GM18520 (cell line): ENCODE results near the gene CFHR5.
"Not testable (repeated sequence)": the region's sequence is repeated elsewhere in the genome, so short reads cannot be mapped to it uniquely, and the experiment has no call there.

Experiments used
- ATAC-seq: cut with Tn5 transposase; IDR thresholded peaks from one replicate; pipeline ENCODE4 v1.9.1; 2021; ENCODE audit not compliant: unreplicated experiment

The CFHR5 gene

DNA sequence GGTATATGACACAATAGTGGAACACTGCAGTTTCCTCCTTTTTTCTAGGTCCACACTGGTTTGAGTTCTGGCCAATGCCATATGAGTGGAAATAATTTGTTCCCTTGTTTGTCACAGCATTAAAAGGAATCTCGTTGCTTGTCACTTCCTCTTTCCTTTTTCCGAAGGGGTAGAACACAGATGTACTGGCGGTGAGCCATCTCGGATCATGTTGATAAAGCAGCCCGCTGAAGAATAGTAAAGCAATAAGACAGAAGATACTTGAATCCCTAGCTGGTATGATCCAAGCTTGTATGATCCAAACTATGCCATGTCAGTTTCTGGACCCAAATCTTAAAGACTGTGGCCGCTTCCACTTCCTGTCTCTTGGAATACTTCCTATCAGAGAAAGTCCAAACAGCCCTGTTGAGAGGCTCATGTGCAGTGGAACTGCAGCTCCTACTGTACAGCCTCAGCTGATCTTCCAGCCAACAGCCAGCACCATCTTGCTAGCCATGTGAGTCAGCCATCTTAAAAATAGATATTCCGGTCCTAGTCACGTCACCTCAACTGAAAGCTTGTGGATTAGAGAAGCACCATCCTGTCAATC lies 40.3 kb downstream of the CFHR5 start:
- no peak for ATAC-seq

DNA sequence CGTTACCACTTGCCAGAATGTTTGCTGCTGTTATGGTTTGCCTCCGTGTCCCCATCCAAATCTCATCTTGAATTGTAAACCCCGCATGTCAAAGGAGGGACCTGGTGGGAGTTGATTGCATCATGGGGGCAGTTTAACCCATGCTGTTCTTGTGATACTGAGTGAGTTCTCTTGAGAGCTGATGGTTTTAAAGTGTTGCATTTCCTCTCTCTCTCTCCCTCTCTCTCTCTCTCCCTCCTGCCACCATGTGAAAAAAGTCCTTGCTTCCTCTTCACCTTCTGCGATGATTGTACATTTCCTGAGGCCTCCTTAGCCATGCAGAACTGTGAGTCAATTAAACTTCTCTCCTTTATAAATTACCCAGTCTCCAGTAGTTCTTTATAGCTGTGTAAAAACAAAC lies 44.4 kb downstream of the CFHR5 start:
- no peak for ATAC-seq

DNA sequence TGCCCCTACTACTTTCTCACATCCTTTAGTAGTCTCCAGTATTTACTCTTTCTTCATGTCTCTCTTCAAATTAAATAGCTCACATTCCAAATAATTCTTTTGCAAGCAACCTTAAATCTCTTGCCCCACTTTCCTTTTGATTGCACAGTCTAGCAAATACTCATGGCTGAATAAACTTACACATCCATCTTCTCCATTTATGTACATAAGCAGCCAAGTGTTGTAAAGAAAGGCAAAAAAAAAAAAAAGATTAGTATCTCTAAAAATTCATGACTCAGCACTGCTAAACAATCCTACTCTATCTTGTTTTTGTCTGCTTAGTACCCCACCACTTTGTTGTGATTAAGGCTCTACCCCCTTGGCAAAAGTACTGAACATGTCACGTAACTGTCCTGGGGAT lies 47.1 kb downstream of the CFHR5 start:
- ATAC-seq = no peak

DNA sequence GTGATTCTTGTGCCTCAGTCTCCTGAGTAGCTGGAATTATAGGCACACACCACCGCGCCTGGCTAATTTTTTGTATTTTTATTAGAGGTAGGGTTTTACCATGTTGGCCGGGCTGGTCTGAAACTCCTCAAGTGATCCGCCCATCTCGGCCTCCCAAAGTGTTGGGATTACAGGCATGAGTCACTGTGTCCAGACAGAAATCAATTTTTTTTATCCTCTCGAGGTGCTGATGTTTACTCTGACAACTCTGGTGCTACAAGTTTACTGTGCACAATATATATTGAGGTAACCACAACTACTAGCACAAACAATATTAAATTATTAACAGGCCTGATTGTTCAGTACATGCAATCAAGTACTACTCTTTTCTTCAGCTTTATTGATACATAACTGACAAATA lies 50.0 kb downstream of the CFHR5 start:
- ATAC-seq = no peak

DNA sequence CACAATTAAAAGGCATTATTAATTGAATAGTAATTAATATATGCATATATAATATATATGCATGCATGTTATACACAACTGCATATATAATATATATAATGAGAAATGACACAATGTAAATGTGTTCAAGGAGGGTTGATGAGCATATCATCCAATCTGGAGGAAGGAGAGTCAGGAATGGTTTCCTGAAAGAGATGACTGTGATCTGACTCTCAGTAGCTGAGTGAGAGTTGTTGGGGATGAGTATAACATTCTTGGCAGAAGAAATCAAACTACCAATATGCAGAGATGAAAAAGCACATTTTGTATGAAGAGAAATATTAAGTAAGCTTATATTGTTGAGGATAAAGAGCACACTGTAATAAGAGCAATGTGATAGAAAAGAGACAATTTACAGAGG lies 52.4 kb downstream of the CFHR5 start:
- ATAC-seq = no peak

DNA sequence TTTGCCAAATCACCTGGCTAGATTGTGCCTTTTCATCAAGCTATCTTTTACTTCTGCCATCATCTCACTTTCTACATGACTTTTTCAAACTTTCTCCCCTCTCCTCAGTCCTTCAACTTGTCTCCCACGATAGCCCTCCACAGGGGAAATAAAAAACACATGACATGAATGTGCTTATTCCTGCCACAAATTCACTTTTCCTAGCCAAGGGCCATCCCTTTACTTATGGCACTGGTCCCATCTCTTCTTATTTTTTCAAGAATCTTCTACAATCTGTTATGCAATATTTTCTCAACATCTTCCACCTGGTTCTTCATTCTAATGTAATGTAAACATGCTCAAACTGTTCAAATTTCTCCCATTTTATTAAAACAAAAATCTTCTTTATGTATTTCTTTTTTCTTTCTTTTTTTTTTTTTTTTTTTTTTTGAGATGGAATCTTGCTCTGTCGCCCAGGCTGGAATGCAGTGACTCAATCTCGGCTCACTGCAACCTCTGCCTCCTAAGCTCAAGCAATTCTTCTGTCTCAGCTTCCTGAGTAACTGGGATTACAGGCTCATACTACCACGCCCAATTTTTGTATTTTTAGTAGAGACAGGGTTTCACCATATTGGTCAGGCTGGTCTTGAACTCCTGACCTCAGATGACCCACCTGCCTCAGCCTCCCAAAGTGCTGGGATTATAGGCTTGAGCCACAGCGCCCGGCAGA lies 57.4 kb downstream of the CFHR5 start:
- not testable (repeated sequence) for ATAC-seq

DNA sequence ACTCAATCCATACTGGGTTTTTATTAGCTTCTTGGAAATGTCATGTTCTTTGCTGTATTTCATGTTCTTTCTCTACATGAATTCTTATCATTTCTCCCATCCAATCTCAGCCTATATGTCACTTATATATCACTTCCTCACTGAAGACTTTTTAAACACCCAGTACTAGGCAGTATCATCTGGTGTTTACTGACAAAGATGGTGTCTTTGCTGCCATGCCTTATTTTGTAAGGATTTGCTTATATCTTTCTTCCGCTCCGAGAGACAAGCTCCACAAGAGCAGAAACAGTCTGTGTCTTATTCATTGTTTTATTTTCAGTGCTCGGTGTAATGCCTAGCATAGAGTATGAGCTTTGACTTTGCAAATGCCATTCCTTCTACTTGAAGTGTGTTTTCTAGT lies 59.5 kb downstream of the CFHR5 start:
- no peak for ATAC-seq

DNA sequence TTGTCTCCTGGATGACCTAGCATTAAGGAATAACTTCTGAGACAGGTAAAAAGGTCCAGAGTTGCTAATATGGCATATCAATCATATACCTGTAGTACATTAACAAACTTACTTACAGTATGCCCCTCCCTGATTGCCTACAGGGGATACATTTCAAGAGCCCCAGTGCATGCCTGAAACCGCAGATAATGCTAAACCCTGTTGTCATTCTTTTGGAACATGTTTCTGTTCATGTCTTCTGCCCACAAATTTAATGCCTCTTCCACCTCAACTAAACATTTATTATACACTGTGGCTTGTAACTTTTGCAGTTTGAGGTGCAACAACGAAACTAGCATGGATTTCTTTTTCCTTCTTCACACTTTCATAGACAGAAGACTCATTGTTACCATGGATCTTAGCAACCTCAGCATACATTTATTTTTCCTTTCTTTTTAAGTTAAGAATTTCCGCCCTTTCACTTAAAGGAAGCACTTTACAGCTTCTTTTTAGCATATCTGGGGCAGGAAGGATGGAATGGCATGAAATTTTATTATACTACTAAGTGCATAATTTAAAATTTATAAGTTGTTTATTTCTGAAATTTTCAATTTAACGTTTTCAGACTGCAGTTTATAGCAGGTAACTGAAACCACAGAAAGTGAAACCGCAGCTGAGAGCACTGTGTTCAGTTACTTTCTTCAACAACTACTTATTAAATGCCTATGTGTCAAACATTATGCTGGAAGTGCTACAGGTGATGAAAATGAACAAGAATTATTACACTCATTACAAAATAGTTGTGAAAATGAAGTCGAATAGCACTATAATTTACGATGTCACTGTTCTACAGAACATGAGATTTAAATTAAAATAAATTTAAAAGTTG lies 64.4 kb downstream of the CFHR5 start:
- ATAC-seq = no peak

DNA sequence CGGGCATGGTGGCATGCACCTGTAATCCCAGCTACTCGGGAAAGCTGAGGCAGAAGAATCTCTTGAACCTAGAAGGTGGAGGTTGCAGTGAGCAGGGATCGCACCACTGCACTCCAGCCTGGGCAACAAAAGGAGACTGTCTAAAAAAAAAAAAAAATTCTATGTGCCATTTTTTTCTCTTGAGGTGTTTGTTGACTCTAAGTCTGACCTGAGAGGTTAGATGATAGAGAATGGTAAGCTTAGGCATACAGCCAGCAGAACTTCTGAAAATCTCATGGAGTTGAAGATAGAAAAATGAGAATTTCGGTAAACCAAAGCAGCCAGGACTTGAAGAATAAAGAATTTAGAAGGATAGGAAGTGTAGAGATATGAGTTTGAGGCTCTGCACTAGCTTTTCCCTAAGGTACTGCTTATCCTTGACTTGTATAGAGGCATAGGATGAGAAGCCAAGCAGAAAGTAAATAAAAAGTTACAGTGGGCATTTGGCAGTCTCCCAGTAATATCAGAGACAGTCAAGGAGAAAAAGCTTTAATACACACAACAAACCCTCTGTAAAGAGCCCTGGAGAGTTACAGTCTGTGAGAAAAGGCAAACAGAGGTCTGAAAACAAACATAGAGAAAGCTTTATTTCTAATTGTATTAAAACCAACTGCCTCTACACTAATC lies 65.5 kb downstream of the CFHR5 start:
- ATAC-seq = no peak

DNA sequence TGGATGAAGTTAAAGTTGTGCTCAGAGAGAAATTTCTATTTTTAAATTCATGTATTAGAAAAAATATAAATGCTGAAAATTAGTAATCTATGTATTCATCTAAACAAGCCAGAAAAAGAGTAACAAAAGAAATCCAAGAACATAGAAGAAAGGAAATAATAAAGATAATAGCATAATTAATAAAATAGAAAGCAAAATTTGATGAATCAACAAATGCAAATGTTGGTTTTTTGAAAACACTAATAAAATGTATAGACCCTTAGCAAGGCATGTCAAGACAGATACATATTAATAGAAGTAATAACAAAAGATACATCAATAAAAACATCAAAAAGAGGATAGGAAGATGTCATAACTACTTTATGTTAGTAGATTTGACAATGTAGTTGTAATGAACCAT lies 71.7 kb downstream of the CFHR5 start:
- no peak for ATAC-seq
